Liver (tissue), 3 donors: ENCODE results near the gene DHRS3.

ENCODE experiments used
- CTCF ChIP-seq: fragments of 150-350 bp; IDR thresholded peaks from 2 replicates; pipeline ENCODE4 v1.5.1; 2017; ENCODE audit warnings: improper control_type of control experiment, low read depth, low read length; ENCODE audit not compliant: missing input control
- EGR1 ChIP-seq, 2 donors: IDR thresholded peaks; 2 replicates each; pipeline ENCODE4 v1.6.1; 2016 to 2018; ENCODE audit warnings: antibody characterized with exemption in 2 of 2, low read depth in 2 of 2
- FOXA1 ChIP-seq: IDR thresholded peaks from 2 replicates; pipeline ENCODE4 v1.6.1; 2016; ENCODE audit warnings: antibody characterized with exemption
- GABPA ChIP-seq, 2 donors: IDR thresholded peaks in 1 of 2; conservative IDR thresholded peaks in 1 of 2; 2 replicates each; pipeline ENCODE4 v1.6.1; 2016; ENCODE audit warnings: antibody characterized with exemption in 2 of 2, mild to moderate bottlenecking in 1 of 2, moderate library complexity in 1 of 2
- MAX ChIP-seq: IDR thresholded peaks from 2 replicates; pipeline ENCODE4 v1.6.1; 2016; ENCODE audit warnings: antibody characterized with exemption
- TAF1 ChIP-seq: conservative IDR thresholded peaks from 2 replicates; pipeline ENCODE4 v1.6.1; 2016; ENCODE audit warnings: antibody characterized with exemption, mild to moderate bottlenecking
- donor health status: healthy.
- donor health status: healthy.

GRCh38 chr1:12536023-12536639 is 81.9 kb downstream of the DHRS3 start:
- no peak for TF ChIP-seq MAX
- TF ChIP-seq CTCF = no peak
- no peak for TF ChIP-seq GABPA (IDR thresholded peaks at IDR 0.05 in 1 of 2, conservative IDR thresholded peaks at IDR 0.05 in 1 of 2)
- no peak for TF ChIP-seq TAF1
- TF ChIP-seq FOXA1 = no peak
- TF ChIP-seq EGR1 (IDR thresholded peaks at IDR 0.05; ENCODE audit: low read depth in 2 of 2) = no peak
